Bone marrow (tissue), 2 donors: ENCODE results near the gene RTKN2.

ENCODE experiments used
- DNase-seq, 2 donors: peaks; one replicate each; lab custom pipeline; 2025; lab: John Stamatoyannopoulos, UW

The RTKN2 gene

DNA sequence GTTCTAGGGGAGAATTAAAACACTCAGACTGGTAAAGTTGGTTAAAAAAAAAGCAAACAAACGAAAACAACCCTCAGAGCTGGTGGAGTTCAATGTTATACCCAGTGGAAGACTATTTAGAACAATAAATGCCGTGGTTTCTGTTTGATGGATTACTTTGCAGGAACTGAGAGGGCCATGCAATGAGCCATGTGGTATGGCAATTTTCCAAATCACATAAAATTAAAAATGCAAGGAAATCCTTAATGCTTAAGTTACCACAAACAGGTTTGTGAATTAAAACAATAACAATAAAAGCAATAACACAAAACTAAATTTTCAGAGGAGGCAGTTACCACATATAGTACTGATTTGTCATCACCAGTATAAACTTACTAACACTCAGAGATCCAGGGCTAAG lies 96.9 kb downstream of the RTKN2 start:
- no peak for DNase-seq

- DNase-seq, result no peak
Measured at GRCh38 chr10:62170732-62171131, 97.9 kb downstream of the RTKN2 start.

GRCh38 chr10:62166331-62167131 lies 102.1 kb downstream of the RTKN2 start:
- peak in 1 of 2 donors; percentile 37 for DNase-seq

- DNase-seq, result no peak
Measured at GRCh38 chr10:62165803-62166202, 102.8 kb downstream of the RTKN2 start.

- no peak for DNase-seq
Measured at GRCh38 chr10:62163024-62163423, 105.6 kb downstream of the RTKN2 start.

DNA sequence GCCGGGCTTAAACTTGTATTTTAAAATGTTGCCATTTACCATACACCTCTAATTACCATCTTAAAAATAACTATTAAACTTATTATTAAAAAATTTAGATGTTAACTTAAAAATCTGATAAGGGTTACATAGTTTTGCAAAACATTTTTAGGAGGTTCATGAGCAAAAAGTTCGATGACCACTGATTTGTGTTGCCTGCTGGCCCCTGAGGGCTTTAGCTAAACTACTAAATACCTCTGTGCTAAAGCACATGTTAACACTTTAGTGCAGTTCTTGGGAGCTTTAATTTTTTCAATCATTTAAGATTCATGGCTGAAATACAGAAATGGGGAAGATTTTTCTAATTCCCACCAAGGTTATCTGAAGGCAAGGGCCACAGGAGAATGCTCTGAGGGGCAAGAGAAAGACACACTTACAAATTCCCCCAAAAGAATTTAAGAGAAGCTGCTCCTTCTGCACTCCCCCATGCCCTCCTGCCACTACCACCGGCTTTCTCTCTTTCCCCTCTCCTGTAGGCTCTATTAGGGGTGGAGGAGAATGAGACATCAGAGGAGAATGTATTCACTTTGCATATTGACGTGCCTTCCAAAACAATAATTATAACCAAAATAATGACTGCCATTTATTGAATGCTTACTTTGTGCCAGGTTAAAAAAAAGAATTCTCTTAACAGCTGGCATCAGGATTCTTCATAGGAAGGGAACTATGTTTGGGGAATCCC lies 106.2 kb downstream of the RTKN2 start:
- no peak for DNase-seq

DNA sequence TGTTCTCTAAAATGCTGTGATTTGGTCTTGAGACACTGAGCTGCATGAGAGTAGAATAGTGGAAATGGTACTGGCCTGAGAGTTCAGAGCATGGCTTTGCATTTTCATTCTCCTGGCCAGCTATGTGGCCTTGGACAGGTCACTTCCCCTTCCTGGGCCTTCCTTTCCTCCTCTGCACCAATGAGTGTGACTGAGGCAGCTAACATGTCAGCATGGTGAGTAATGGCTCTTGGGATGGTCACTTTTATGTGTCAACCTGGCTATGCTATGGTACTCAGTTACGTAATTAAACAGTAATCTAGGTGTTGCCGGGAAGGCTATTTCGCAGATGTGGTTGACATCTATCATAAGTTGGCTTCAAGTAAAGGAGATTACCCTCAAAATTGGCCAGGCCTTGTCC lies 109.3 kb downstream of the RTKN2 start:
- DNase-seq, result no peak

GRCh38 chr10:62157601-62158000 lies 111.0 kb downstream of the RTKN2 start:
- no peak for DNase-seq

DNA sequence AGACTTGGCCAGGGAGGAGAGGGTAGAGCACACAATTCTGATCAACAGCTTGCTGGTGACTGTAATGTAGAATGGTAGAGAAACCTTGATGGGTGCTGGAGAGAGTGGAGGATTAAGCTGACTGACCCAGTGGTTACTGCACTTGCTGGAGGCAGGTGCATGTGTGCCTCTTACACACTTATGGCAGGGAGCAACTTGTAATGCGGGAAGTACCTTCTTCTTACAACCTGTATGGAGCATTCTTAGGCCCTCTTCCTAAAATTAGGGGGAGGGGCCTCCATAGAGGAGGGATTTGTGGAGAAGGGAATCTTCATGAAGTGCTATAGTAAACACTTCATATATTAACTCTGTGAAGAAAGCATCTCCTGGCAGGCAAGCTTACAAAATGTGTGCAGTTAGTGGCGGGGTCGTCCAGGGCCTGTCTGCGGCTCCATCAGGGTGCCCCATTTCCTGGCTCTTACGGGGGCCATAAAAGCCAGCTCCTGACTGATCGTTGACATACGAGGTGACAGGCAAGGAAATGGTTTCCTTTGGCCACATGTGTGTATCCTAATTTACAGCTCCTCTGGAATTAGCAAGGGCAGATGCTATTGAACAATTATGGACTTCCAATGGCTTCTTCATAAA lies 113.5 kb downstream of the RTKN2 start:
- no peak for DNase-seq

GRCh38 chr10:62154231-62154630 lies 114.4 kb downstream of the RTKN2 start:
- no peak for DNase-seq

DNA sequence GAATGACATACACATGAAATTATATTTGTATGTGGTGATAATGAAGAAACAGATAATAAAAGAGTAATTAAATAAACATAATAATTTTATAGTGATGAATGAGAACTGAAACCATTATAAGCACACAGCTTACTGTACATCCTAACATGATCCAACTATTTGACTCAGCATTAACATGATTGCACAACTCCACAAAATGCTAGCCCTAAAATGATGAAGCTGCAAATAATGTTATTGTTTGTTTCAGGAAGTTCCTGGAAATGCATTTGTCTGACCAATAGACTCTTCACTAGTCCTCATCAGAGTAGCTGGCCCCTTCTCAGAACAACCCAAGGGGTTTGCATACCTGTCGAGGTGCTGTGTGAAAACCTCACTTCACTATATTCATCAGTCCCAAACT lies 115.5 kb downstream of the RTKN2 start:
- no peak for DNase-seq

GRCh38 chr10:62149621-62150020 lies 119.0 kb downstream of the RTKN2 start:
- DNase-seq, result no peak

- no peak for DNase-seq
Measured at GRCh38 chr10:62148155-62148554, 120.5 kb downstream of the RTKN2 start.

- no peak for DNase-seq
Measured at GRCh38 chr10:62147425-62147824, 121.2 kb downstream of the RTKN2 start.

DNA sequence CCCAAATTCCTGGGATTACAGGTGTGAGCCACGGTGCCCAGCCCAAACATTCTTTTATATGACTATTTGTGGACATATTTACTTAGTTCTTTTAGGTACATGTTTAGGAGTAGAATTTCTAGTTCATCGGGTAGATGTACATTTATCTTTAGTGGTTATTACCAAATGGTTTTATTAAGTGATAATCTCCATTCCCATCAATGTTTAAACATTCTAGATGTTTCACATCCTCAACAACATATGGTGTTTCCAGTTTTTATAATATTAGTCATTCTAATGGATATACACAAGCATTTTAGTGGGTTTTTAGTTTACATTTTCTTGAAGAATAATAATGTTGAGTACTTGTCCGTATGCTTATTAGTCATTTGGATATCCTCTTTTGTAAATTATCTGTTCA lies 131.7 kb downstream of the RTKN2 start:
- DNase-seq, result no peak

DNA sequence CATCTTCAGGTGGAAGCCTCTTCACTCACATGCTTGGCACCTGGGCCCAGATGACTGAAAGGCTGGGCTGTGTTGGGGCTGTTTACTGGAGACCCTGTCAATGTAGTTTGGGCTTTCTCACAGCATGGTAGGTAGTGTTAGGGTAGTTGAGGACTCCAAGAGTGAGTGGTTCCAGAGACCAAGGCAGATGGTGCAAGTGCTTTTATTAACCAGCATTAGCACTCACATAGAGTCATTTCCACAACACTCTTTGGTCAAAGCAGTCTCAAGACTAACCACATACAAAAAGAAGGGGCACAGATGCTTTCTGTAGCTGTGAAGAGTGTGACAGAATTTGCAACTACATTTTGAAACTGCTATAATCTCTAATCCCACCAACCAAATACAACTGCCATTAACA lies 135.0 kb downstream of the RTKN2 start:
- no peak for DNase-seq
